K562 (cell line): ENCODE data around the gene DAB1. TPM values are rescaled to one million over a fixed set of nuclear protein-coding genes. Genes with fewer than 3 reads are reported as not detected.

Source experiments
- ATAC-seq: fragments of 200-7000 bp; cut with Tn5 transposase; 3 replicates; pipeline ENCODE4 v1.9.1; 2020; ENCODE audit warnings: moderate library complexity
- BruUV-seq: library from RNA; stranded (reverse); fragments of 400-500 nt; replicated peaks from 2 replicates; lab custom pipeline; 2021; lab: Mats Ljungman, UMichigan
- CTCF ChIA-PET: fragments of 300-600 bp; formaldehyde crosslinking; extraction: SDS; loops from one replicate; lab custom pipeline; 2021; ENCODE audit warnings: low intra/inter-chr PET ratio; lab: Yijun Ruan, JAX
- POLR2A ChIA-PET: fragments of 300-600, 350-650 bp; sonication (Branson Sonifier 250); formaldehyde crosslinking; extraction: SDS; loops from one replicate; lab custom pipeline; 2021; ENCODE audit warnings: antibody characterized with exemption, inconsistent platforms; lab: Yijun Ruan, JAX
- DNase-seq, 4 experiments: peaks; one replicate each; pipeline versions ENCODE4 v3.0.0 to v3.0.0-alpha.2; 2011 to 2018; ENCODE audit warnings: low spot score in 3 of 4, mixed read lengths in 3 of 4; ENCODE audit errors: extremely low read depth in 1 of 4
- FAIRE-seq: peaks from 2 replicates; lab custom pipeline; 2011; peaks lifted over from hg19 to GRCh38; lab: Jason Lieb, UNC
- H2AFZ ChIP-seq: 2 replicates; pipeline ENCODE4 v1.6.0; 2011; ENCODE audit warnings: low read depth, low read length, control low read depth, inconsistent platforms
- H3K27ac ChIP-seq: fragments of 200-600 bp; 3 replicates; pipeline ENCODE4 v1.8.0; 2011; ENCODE audit warnings: low read depth, mild to moderate bottlenecking, control low read depth, inconsistent platforms, low read length, moderate library complexity, mixed read lengths; ENCODE audit errors: extremely low read depth
- H3K27me3 ChIP-seq, 2 experiments: fragments of 300-600 bp in 1 of 2; 2 replicates in 1 of 2; 3 replicates in 1 of 2; pipeline versions ENCODE4 v1.6.0 to v1.8.0; 2011; ENCODE audit warnings: inconsistent platforms in 2 of 2, low read length in 2 of 2, mild to moderate bottlenecking in 1 of 2, mixed read lengths in 1 of 2, moderate library complexity in 1 of 2; ENCODE audit not compliant: control insufficient read depth in 2 of 2, insufficient read depth in 2 of 2
- H3K36me3 ChIP-seq: fragments of 300-600 bp; 3 replicates; pipeline ENCODE4 v1.8.0; 2011; ENCODE audit warnings: mild to moderate bottlenecking, low read length, inconsistent platforms; ENCODE audit not compliant: control insufficient read depth, insufficient read depth
- H3K4me1 ChIP-seq, 2 experiments: fragments of 200-600 bp in 1 of 2; replicated peaks in 1 of 2; 2 replicates in 1 of 2; 3 replicates in 1 of 2; pipeline versions ENCODE4 v1.5.1 to v1.8.0; 2011; ENCODE audit warnings: inconsistent platforms in 2 of 2, low read length in 2 of 2, mild to moderate bottlenecking in 1 of 2, mixed read lengths in 1 of 2, moderate library complexity in 1 of 2; ENCODE audit not compliant: control insufficient read depth in 2 of 2, insufficient read depth in 2 of 2
- H3K4me2 ChIP-seq: 2 replicates; pipeline ENCODE4 v1.6.1; 2011; ENCODE audit warnings: low read length, control low read depth, inconsistent platforms, mixed read lengths; ENCODE audit not compliant: insufficient read depth
- H3K4me3 ChIP-seq: fragments of 200-600 bp; sonication (generic), shearing (Covaris generic); 2 replicates; pipeline ENCODE4 v1.5.1; 2016; ENCODE audit warnings: control low read depth, inconsistent platforms
- H3K79me2 ChIP-seq: fragments of 200-600 bp; 3 replicates; pipeline ENCODE4 v1.8.0; 2011; ENCODE audit warnings: low read length, inconsistent platforms; ENCODE audit not compliant: control insufficient read depth, insufficient read depth
- H3K9ac ChIP-seq, 2 experiments: 2 replicates each; pipeline versions ENCODE4 v1.6.0 to v1.6.1; 2011; ENCODE audit warnings: low read depth in 2 of 2, low read length in 2 of 2, control low read depth in 1 of 2, inconsistent platforms in 1 of 2, mild to moderate bottlenecking in 1 of 2, mixed read lengths in 1 of 2; ENCODE audit not compliant: insufficient read depth in 1 of 2
- H3K9me1 ChIP-seq: one replicate; pipeline ENCODE4 v1.6.0; 2011; ENCODE audit warnings: inconsistent platforms, mild to moderate bottlenecking, low read length, moderate library complexity; ENCODE audit not compliant: control insufficient read depth, insufficient read depth
- H3K9me3 ChIP-seq: replicated peaks from 2 replicates; pipeline ENCODE4 v1.5.1; 2011; ENCODE audit warnings: low read depth, low read length, inconsistent platforms; ENCODE audit not compliant: control insufficient read depth, insufficient read depth
- H4K20me1 ChIP-seq: replicated peaks from 2 replicates; pipeline ENCODE4 v1.6.1; 2011; ENCODE audit warnings: low read length, inconsistent platforms, mixed read lengths; ENCODE audit not compliant: control insufficient read depth, insufficient read depth
- CHD1 ChIP-seq: fragments of 200-600 bp; sonication (generic); IDR thresholded peaks from one replicate; pipeline ENCODE4 v1.6.1; 2012; ENCODE audit warnings: mild to moderate bottlenecking, moderate library complexity, low read length, inconsistent platforms
- FOS ChIP-seq: IDR thresholded peaks from 3 replicates; pipeline ENCODE4 v1.6.1; 2011; ENCODE audit not compliant: insufficient read length; ENCODE audit errors: extremely low read depth
- KDM2B ChIP-seq: fragments of 250-450 bp; sonication (Bioruptor Pico); IDR thresholded peaks from 2 replicates; pipeline ENCODE4 v1.8.0; 2021; ENCODE audit warnings: mild to moderate bottlenecking, moderate library complexity
- NFXL1 ChIP-seq: fragments of 450-650 bp; formaldehyde crosslinking; IDR thresholded peaks from 2 replicates; pipeline ENCODE4 v1.4.0; 2021; ENCODE audit warnings: mild to moderate bottlenecking
- POLR2AphosphoS5 ChIP-seq: IDR thresholded peaks from 2 replicates; pipeline ENCODE4 v1.6.1; 2011; ENCODE audit warnings: mild to moderate bottlenecking, low read depth, low read length, moderate library complexity; ENCODE audit not compliant: control insufficient read depth, insufficient read depth
- SMC3 ChIP-seq: conservative IDR thresholded peaks from 2 replicates; pipeline ENCODE4 v1.6.1; 2011; ENCODE audit warnings: low read depth, low read length, improper control_type of control experiment; ENCODE audit not compliant: insufficient read depth
- WHSC1 ChIP-seq: IDR thresholded peaks from one replicate; pipeline ENCODE4 v1.6.1; 2012; ENCODE audit warnings: low read length, control low read depth, inconsistent platforms
- ZNF445 ChIP-seq: fragments of 250-450 bp; sonication (Bioruptor Pico); IDR thresholded peaks from 2 replicates; pipeline ENCODE4 v1.4.0; 2020; ENCODE audit warnings: low read depth, mild to moderate bottlenecking, moderate library complexity
- WGBS: fragments of 100-300 bp; shearing (Covaris generic); methylation state at CpG from one replicate; pipeline ENCODE4 v1.1.6; 2016; ENCODE audit warnings: low coverage, mixed read lengths; ENCODE audit not compliant: insufficient coverage; ENCODE audit errors: missing lambda C conversion rate; 5-methylcytosine and 5-hydroxymethylcytosine counted together
- in situ Hi-C: fragments of 300-500 bp; cut with MboI; formaldehyde crosslinking; loops from 4 replicates; pipeline ENCODE4 v1.15.0; 2018; ENCODE audit warnings: inconsistent platforms, mixed read lengths
- intact Hi-C: fragments of 100-400 bp; cut with micrococcal nuclease; formaldehyde crosslinking; loops from 2 replicates; pipeline ENCODE4 v1.14.2; 2022
- polyA plus RNA-seq, 8 experiments: library from polyadenylated mRNA; depleted of rRNA in 4 of 8; stranded (reverse) in 5 of 8; unstranded in 3 of 8; fragments of >200 nt; fragmentation: Nextera tagmentation in 2 of 8; fragmentation: Illumina TruSeq in 1 of 8; extraction: Ambion mirVana in 2 of 8; extraction: Trizol in 1 of 8; gene quantifications; 2 replicates each; pipeline versions ENCODE4 v1.2.1 to v1.2.3, GENCODE V29; 2011 to 2014; ENCODE audit warnings: inconsistent platforms in 1 of 8, missing spikeins in 1 of 8
- total RNA-seq, 7 experiments: library from RNA; depleted of rRNA in 6 of 7; stranded (reverse); fragments of >200 nt in 6 of 7; fragmentation: Illumina TruSeq in 2 of 7; extraction: Trizol in 2 of 7; gene quantifications; 2 replicates each; pipeline versions ENCODE4 v1.2.1 to v1.2.3, GENCODE V29; 2011 to 2021; ENCODE audit warnings: low replicate concordance in 1 of 7

Gene DAB1
- total and polyA plus RNA-seq, 9 of the 15 experiments (the other 6 are each of a cell fraction or from before 2014, with no cell fraction given): not detected

DNA sequence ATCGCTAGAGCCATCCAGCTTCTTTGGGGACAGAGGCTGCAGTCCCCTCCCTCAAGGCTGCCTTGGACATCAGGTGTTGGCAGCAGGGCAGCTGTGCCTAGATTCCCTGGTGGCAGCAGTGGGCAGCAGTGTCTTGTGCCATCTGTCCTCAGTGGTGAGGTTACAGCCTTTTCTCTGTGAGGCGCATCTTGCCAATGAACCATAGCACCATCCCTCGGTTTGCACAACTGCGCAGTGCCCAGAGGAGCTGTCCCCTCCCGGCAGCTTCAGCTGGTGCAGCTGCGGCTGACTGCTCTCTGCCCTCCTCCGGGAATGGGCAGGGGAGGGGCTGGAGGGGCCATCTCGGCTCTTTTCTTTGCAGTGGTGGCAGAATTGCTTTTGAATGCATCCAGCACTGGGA lies 399.0 kb downstream of the DAB1 start:
- Histone ChIP-seq H4K20me1 (no peaks in the 10 kb centered on the region), H3K9ac (no peak overlapping the region), H3K9me3 (no peaks in the 10 kb centered on the region), H2AFZ (no peak overlapping the region), H3K27me3 (no peaks in the 10 kb centered on the region), H3K79me2 (no peaks in the 10 kb centered on the region), H3K27ac (no peak overlapping the region), H3K4me1 (no peaks in the 10 kb centered on the region), H3K36me3 (no peaks in the 10 kb centered on the region), H3K4me2 (no peak overlapping the region), H3K9me1 (no peaks in the 10 kb centered on the region), H3K4me3 (no peak overlapping the region)
- CTCF ChIA-PET: no interaction called here
- ATAC-seq (no peak), DNase-seq (no peak), FAIRE-seq (no peak)
- 2% methylated on average over 8 of the region's 8 CpGs for WGBS
- in situ Hi-C loops (no loop called here), intact Hi-C loops (no loop called here)
- BruUV-seq: no TSS peak
- POLR2A ChIA-PET: interaction anchor here (0.6 kb wide), 1 partner anchor 395 kb away, joined by 4 read pairs; no protein-coding TSS in a partner anchor
- TF ChIP-seq SMC3 (no peak), POLR2AphosphoS5 (no peak), KDM2B (CRISPR knock-in tag) (no peak), NFXL1 (CRISPR knock-in tag) (no peak), ZNF445 (CRISPR knock-in tag) (no peak), FOS (no peak), CHD1 (no peak), WHSC1 (no peak)
